HG03108 (cell line): ENCODE data around the gene LRCH1.

Experiments
- ATAC-seq: cut with Tn5 transposase; IDR thresholded peaks from one replicate; pipeline ENCODE4 v1.9.1; 2021; ENCODE audit warnings: moderate library complexity; ENCODE audit not compliant: unreplicated experiment

The LRCH1 gene

DNA sequence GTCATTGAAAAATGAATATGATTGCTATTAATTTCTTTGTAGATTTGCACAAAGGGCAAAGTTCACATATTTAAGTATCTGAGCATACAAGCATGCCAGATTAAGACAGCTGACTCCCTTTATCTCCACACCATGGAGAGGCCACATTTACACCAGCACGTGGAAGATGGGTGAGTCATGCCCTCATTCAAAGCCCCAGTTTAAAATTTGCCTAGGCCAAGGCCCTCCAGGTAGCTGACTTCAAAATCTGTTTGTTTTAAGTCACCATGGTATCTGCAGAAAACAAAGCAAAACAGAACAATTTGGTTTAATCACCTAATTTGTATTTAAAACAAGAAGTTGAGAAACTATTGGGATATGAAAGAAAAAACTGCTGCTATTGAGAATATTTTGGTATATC is 134.8 kb downstream of the LRCH1 start:
- no peak for ATAC-seq

DNA sequence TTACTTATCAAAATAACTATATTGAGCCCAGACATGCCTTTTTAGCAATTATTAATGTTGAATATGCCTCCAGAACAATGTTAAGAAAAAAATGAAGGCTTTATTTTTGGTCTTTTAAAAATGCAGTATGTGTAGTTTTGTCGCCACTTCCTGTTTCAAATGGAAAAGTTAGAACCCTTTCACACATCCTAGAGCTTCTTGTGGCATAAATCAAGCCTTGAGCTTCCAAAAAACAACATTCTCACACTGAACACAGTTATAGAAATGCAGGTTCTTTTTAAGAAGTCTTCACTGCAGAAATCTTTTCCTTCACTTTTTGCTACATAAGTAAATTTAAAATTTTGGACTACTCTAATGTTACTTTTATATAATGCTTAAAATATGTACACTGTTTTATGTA is 135.3 kb downstream of the LRCH1 start:
- ATAC-seq: no peak

DNA sequence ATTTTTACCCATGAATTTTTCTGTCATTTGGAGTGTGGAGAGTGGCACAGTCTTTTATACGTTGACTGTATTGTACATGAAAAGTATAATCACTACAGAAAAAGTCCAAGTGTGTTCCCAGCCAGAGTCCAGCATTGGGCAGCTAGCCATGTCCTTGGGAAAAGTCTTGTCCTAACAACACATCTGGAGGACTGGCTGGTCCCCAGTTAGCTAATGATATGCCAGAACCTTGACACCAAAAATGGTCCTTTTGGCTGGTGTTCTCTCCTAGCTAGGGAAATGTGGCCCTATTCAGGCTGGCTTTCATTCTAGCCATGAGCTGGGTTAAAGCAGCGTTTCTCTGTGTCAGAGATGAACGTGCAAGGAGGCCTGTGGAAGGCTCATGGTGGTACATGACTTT is 145.0 kb downstream of the LRCH1 start:
- no peak for ATAC-seq

DNA sequence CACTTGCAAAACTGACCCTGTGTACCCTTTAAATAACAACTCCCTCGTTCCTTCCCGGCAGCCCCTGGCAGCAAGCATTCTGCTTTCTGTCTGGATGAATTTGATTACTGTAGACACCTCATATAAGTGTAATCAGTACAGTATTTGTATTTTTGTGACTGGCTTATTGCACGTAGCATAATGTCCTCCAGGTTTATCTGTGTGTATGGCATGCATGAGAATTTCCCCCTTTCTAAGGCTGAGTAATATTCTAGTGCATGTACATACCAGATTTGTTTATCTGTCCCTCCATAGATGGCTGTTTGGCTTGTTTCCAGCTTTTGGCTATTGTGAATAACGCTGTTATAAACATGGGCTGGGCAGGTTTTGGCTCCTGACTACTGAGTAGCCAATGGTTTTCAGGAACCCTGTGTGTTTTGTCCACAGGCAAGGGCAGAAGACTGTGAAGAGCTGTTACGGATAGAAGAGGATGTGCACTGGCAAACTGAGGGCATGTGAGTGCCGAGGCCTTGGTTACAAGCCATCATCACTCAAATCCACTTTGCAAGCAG is 146.0 kb downstream of the LRCH1 start:
- no peak for ATAC-seq

DNA sequence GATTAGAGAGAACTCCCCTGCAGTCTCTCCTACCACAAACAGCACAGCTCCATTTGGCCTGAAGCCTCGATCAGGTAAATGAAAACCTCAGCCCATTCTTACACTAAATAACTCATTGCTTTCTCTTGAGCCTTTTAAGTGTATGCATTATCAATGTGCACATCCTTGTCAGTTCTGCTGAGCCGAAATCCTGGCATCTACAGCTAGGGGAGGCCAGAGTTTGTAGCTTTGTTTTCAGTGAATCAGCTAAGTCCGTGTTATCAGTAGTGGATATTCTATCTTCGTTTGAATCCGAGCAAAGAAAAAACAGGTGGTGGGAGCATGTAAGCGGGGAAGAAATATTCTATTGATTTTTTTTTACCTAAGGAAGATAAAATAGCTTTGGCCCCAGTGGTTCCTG is 159.6 kb downstream of the LRCH1 start:
- no peak for ATAC-seq

DNA sequence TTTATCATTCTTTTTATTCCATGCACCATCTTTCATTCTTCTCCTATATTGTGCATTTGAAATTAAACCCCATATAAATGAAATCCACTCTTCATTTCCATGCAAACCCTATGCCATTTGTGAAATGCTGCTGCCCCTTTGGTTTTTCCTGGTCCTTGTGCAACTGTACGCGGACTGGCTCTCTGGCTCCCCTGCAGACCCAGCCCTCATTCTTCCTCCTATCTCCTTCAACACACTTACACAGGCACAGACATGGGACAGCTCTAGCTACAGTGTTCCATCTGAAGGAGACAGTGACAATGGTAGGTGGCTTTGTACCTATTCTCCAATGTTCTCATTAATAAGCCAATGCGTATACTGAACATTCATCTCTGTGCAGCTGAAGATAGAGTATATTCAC is 162.4 kb downstream of the LRCH1 start:
- ATAC-seq: no peak

DNA sequence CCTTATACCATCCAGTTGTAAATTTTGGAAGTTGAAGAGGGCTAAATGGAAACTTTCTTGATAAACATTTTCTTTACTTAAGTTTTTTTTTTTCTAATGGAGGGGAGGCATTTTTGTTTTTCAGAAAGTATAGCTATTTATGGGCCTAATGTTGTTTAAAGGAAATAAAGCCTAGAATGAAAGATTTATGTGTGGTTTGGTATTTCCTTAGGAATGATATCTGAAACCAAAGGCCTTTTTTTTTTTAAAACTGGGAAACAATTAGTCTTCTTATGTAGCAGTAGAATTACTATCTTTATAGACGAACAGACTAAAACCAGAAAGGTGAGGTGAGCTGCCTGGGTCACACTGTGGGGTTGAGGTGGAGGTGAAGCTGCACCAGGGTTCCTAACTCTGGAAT is 163.9 kb downstream of the LRCH1 start:
- no peak for ATAC-seq

DNA sequence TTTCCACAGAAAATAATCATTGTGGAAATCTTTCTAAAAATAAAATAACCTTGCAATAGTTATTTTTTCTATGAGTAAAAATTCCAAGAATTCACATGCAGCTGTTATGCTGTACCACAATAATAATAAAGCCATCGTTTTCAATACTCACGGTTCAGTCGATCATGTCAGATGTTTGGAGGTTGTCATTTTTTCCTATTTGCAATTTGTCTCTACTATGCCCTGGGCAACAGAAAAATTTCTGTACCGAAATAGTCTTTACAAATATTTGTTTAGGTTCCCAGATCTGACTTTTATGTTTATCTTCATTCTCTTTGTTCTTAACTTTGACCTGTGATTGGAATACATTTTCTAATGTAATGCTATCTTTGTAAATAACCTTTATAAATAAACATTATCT is 164.3 kb downstream of the LRCH1 start:
- no peak for ATAC-seq

DNA sequence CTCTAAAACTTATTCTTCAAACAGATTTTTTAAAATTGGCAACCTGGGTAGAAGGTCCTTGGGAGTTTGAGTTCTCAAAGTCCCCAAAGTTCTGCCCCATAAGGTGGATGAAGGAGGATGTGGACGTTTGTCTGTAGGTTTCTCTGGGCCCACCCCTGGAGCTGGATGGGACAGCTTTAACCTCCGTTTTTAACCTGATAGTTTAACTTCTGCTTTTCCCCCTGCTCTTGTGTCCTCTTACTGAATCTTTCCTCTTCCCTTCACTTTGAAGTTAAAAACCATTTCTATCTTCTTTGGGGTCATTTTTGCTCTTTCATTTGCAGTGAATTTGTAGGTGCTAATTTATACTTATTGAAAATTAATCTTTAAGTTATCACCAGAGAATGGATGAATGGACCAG is 164.9 kb downstream of the LRCH1 start:
- ATAC-seq: no peak

DNA sequence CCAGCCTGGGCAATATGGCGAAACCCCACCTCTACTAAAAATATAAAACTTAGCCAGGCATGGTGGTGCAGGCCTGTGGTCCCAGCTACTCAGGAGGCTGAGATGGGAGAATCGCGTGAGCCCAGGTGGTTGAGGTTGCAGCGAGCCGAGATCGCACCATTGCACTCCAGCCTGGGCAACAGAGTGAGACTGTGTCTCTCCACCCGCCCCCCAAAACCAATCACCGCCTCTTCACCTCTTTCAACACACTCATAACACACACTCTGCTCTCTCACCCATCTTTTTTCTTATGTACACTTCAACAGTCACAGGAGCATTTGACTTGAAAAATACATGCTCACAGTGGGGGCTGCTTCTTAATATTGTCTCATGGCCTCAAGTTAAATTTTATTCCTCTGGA is 167.2 kb downstream of the LRCH1 start:
- peak; percentile 50 for ATAC-seq

DNA sequence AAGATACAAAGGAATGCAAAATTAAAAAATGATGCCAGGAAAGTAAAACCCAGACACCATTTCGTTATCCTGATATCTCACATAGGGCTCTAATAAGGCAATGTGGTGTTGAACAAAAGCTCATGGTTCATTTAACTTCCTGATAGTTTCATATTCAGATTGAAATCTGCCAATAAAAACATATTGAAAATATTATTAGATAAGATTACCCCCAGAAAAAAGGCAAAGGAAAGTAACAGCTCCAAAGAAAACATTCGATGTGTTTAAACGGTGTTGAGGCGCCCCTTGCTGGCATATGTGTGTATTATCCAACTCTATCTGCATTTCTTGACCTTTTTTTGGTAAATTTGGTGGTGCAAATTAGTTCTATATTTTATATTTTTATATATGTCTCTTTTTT is 168.1 kb downstream of the LRCH1 start:
- no peak for ATAC-seq

DNA sequence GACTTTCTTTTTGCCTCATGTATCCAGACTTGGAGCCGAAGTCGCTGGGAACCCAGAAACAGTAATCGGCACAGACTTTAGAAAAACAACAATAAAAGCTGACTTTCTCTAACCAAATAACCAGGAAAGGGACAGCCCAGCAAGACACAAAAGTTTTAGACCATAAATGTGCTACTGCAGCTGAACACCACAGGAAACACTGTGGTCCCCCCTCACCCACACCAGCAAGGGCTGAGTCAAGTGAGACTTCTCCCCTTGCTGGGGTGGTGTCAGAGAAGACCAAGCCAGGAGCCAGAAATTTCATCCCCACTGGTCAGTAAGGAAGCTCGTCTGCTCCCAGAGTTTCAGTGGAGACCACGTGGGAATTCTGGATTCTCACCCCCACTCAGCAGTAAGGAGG is 173.4 kb downstream of the LRCH1 start:
- no peak for ATAC-seq

DNA sequence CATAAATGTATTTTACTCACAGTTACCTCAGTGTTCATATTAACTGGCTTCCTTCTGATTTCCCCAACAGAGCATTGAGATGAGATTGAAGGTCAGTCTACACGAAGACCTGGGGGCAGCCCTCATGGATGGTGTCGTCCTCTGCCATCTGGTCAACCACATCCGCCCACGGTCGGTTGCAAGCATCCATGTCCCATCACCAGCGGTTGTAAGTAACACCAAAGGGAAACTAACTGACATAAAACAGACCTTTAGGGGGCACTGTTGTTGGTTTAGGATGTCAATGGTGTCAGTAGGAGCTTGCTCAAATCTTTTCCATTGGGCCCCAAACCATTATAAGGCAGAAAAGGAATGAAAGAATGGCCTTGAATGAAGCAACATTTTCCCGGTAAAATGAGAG is 175.8 kb downstream of the LRCH1 start:
- ATAC-seq: no peak

DNA sequence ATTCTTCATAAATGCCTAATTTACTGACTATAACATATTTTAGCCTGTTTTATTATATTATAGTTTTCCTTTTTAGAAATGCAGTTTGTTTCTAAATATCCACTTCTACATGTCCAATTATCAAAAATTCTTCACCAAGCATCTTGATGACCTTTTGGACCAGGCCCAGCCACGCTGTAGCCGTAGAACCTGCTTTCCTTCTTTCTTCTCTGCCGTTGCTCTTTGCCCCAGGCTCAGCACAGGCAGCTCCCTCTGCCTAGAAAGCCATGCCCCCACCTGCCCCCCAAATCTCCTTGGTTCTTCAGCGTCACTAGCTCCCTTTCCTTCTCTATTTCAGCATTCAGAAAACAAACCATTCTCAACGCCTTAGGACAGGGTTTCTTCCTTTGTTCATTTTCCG is 178.6 kb downstream of the LRCH1 start:
- ATAC-seq: no peak

DNA sequence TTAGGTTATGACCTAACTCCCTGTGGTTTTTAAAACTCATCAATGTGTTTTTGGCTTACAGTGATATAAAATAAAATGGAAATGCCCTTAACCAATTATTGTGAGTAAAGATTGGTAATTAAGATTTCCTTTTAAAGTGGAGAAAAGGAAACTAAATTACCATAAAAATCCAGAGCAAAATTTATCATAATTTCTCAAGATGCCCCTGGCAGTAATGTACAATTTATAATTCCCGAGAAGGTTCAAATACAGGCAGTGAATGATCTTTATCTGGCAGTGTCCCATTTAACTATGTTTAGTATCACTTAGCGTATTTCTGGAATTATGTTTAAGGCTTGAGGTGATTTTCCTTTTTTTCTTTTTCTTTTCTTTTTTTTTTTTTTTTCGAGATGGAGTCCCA is 182.5 kb downstream of the LRCH1 start:
- ATAC-seq: no peak

DNA sequence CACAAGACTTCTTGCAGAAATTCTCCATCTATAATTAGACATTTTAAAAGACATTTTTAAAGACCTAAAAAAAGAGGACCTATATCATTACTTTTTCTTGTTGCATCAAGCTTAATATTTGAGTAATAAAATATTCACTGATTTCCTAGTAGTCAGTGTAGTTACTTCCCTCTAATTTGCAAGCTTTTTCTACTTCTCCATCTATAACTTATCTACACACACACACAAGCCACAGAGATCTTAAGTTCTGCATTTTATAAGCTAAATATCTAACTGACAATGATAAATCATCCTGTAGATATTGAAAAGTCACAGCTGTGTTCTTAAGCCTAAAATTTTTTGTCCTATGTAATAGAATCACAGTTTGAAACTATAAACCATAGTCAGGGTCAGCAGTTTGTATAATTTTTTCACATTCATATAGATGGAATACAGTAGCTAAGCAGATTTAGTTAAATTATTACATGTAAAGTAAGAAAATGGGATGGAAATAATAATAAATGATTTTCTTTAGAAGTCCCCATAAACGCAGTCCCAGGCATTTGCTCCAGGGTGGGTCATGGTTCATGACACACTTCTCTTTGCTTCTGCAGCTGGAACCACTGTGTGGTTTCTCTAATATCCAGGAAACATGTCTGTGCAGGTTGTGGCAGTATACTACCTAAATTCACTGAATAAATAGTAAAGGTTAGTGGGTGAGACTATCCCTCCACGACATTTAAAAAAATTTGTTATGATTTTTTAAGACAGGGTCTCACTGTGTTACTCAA is 183.8 kb downstream of the LRCH1 start:
- no peak for ATAC-seq

DNA sequence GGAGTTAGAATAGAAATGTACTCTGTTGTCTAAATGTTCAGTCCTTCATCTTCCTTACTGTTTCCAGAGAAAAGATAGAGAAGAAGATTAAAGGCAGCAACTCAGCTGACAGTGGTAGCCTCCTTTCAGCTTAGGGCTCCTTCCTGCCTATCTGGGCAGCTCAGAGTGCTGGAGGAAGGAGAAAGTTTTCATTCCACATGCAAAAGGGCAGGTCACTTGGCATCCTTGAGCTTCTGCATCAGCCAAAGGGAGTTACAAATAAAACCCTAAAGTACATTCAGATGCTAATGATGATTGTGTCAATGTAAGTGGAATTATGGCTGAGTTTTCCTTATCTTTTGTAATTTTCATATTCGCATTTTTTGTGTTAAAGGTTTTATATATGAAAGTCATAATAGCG is 185.1 kb downstream of the LRCH1 start:
- no peak for ATAC-seq

DNA sequence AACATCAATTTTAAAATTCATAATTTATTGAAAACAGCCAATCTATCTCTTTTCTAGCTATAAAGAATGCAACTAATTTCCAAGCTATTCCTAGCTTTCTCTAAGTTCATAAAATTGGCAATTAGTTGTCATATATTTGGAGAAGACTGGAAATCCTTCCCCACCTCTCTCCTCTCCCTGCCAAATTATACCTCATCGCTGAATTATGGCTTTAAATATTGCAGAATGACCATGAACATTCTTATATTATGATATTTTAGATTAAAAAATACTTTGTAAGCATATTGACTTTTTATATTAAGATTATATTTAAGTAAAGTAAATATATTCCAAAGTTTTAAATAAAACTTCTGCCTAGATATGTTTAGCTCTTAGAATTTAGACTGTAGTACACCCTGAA is 185.8 kb downstream of the LRCH1 start:
- no peak for ATAC-seq

DNA sequence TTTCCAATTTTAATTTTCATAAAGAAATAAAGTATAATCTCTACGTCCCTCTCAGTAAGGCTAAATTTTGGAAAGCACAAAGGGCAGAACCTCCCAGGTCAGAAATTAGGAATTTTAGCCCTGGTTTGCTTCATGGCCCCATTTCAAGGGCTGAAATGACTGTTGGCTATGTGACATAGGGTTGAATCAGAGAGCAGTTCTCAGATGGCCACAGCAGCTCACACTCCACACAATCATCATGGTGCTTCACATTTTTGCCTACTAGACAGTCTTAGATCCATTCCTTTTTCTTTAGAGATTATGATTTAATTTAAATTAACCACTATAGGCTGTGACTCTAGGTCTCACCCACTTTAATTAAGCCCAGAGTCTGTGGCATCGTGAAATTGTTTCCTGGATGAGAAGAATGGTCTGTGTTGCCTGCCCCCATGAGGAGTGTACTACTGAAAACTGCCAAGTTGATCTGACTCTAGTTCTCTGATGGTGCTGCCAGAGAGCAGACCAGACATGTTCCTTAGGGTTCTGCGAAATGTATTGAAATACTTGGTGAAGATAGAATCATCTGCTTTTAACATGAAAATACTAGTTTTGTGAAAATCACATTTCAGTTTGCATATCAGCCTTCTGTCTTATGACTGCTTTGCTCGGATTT is 186.6 kb downstream of the LRCH1 start:
- no peak for ATAC-seq

DNA sequence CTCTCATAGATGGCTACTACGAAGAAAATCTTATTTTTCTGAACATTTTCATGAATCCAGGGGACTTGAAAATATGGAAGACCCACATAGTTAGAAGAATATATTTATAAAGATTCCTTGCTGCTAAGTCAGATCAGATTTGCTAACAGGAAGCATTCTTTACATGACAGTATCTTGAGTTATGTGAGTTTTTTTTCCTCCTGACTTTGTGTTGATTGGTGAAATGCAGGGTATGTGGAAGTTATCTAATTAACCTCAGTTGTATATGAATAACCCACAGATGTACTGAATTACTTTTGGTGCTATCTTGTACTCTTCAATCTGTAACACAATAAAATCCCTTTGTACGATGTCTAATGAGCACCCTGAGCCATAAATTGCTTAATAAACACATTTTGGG is 190.2 kb downstream of the LRCH1 start:
- no peak for ATAC-seq

DNA sequence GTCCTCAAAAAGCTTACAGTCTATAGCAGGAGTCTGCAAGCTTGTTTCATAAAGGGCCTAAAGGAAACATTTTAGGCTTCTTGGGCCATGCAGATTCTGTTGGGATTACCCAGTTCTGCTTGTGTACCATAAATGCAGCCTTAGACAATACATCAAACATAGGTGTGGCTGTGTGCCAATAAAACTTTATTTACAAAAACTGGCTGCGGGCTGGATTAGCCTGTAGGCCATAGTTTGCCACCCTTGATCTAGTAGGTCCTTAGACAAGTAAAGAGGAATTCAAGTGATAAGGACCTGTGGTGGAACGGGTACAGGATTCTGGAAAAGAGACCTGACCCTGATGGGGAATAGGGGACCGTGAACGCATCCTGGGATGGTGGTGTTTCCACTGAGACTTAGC is 192.1 kb downstream of the LRCH1 start:
- ATAC-seq: no peak

DNA sequence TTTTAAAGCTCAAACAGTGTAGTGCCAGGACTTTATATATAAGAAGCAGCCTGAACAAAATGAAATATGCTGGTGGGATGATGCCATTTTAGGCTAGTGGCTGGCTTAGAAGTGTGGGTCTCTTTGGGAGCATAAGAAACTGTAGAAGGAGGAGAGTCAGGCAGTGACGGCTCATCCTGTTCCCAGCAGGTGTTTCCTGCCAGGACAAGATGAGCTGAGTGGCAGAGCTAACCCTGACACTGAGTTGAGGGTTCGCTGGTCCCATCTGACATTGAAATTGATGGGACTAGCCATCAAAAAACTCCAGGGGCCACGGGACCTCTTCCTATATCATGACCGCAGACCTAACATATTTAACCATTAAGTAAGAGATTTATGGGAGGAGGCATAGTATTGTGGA is 192.7 kb downstream of the LRCH1 start:
- ATAC-seq: no peak
